NCI-H128 (cell line): ENCODE data around the gene CDH19.

Experiments used
- DNase-seq: peaks from one replicate; lab custom pipeline; 2025; ENCODE audit not compliant: unreplicated experiment; lab: John Stamatoyannopoulos, UW

CDH19 gene

GRCh38 chr18:66457245-66457644, 146.6 kb downstream of the CDH19 start:
- no peak for DNase-seq
